GM20000 (cell line): ENCODE results near the gene HSBP1L1.

ENCODE experiments used
- DNase-seq: peaks from one replicate; pipeline ENCODE4 v3.0.0; 2012; ENCODE audit warnings: low spot score
- CTCF ChIP-seq: IDR thresholded peaks from 2 replicates; pipeline ENCODE4 v1.5.1; 2012; ENCODE audit warnings: mild to moderate bottlenecking, control low read depth; ENCODE audit errors: extremely low read depth, missing control alignments

HSBP1L1 gene

GRCh38 chr18:79918615-79919011, 45.8 kb upstream of the HSBP1L1 start:
- TF ChIP-seq CTCF: no peak
- no peak for DNase-seq

- TF ChIP-seq CTCF: no peak
- peak; percentile 23 for DNase-seq
Observed at GRCh38 chr18:79919089-79919488, 45.4 kb upstream of the HSBP1L1 start.

- DNase-seq: no peak
- TF ChIP-seq CTCF: no peak
Observed at GRCh38 chr18:79921984-79922965, 42.2 kb upstream of the HSBP1L1 start.

GRCh38 chr18:79922971-79923411, 41.5 kb upstream of the HSBP1L1 start:
- no peak for DNase-seq
- no peak for TF ChIP-seq CTCF

GRCh38 chr18:79923896-79924585, 40.4 kb upstream of the HSBP1L1 start:
- no peak for TF ChIP-seq CTCF
- no peak for DNase-seq

GRCh38 chr18:79924814-79925731, 39.4 kb upstream of the HSBP1L1 start:
- TF ChIP-seq CTCF: no peak
- DNase-seq: no peak
